ENCODE measurements around the gene NFATC3.

Gene NFATC3

GRCh38 chr16:68073902-68074760 is 11.0 kb upstream of the NFATC3 start:
- no peak for DNase-seq

GRCh38 chr16:68074850-68075555 is 10.2 kb upstream of the NFATC3 start:
- DNase-seq = no peak

GRCh38 chr16:68075980-68076379 is 9.2 kb upstream of the NFATC3 start:
- DNase-seq = no peak

- no peak for DNase-seq
Measured at GRCh38 chr16:68076560-68076959, 8.6 kb upstream of the NFATC3 start.

GRCh38 chr16:68077866-68078700 is 7.1 kb upstream of the NFATC3 start:
- DNase-seq = no peak

GRCh38 chr16:68078701-68079375 is 6.3 kb upstream of the NFATC3 start:
- no peak for DNase-seq

- no peak for DNase-seq
Measured at GRCh38 chr16:68079376-68079625, 5.9 kb upstream of the NFATC3 start.

- no peak for DNase-seq
Measured at GRCh38 chr16:68079626-68080344, 5.4 kb upstream of the NFATC3 start.

GRCh38 chr16:68081861-68082628 is 3.1 kb upstream of the NFATC3 start:
- DNase-seq = no peak

- peak in 1 of 2 experiments; percentile 11 for DNase-seq
Measured at GRCh38 chr16:68082629-68083238, 2.4 kb upstream of the NFATC3 start.

GRCh38 chr16:68083239-68083781 is 1.9 kb upstream of the NFATC3 start:
- no peak for DNase-seq

- DNase-seq = peak in 1 of 2 experiments; percentile 31
Measured at GRCh38 chr16:68083861-68084503, 1.2 kb upstream of the NFATC3 start.

- peak; percentile 87 to 98 for DNase-seq
Measured at GRCh38 chr16:68084504-68085258, 489 bp upstream of the NFATC3 start.

GRCh38 chr16:68086336-68086841 is 1.2 kb downstream of the NFATC3 start:
- DNase-seq = peak in 1 of 2 experiments; percentile 43

- DNase-seq = no peak
Measured at GRCh38 chr16:68086860-68087268, 1.7 kb downstream of the NFATC3 start.

GRCh38 chr16:68087688-68088087 is 2.5 kb downstream of the NFATC3 start:
- DNase-seq = no peak

GRCh38 chr16:68088130-68088972 is 3.2 kb downstream of the NFATC3 start:
- no peak for DNase-seq

GRCh38 chr16:68089067-68089466 is 3.9 kb downstream of the NFATC3 start:
- DNase-seq = no peak

All from NCI-H524 (cell line).